Breast epithelium (tissue), 4 donors: ENCODE results near the gene BCAP31. TPM values are rescaled to one million over a fixed set of nuclear protein-coding genes. Genes with fewer than 3 reads are reported as not detected.

Experiments
- DNase-seq, 2 donors: peaks; one replicate each; pipeline ENCODE4 v3.0.0-alpha.2; 2019; ENCODE audit warnings: low spot score in 2 of 2
- H3K27ac ChIP-seq, 2 donors: fragments of 200-600 bp; sonication (generic) in 1 of 2; one replicate each; pipeline ENCODE4 v1.5.1; 2016 to 2019; ENCODE audit warnings: mild to moderate bottlenecking in 1 of 2
- H3K27me3 ChIP-seq, 2 donors: fragments of 200-600 bp; sonication (generic) in 1 of 2; one replicate each; pipeline versions ENCODE4 v1.5.1 to v1.6.0; 2017 to 2019; ENCODE audit warnings: control low read depth in 1 of 2, mild to moderate bottlenecking in 1 of 2
- H3K36me3 ChIP-seq: fragments of 200-600 bp; one replicate; pipeline ENCODE4 v1.5.1; 2019
- H3K4me1 ChIP-seq, 2 donors: fragments of 200-600 bp; sonication (generic); one replicate each; pipeline ENCODE4 v1.5.1; 2016 to 2019; ENCODE audit warnings: control low read depth in 1 of 2
- H3K4me3 ChIP-seq, 3 donors: fragments of 200-600 bp; sonication (generic); 1 replicate in 2 of 3; 2 replicates in 1 of 3; pipeline ENCODE4 v1.5.1; 2016 to 2019; ENCODE audit warnings: mild to moderate bottlenecking in 3 of 3, moderate library complexity in 2 of 3
- H3K9me3 ChIP-seq, 2 donors: fragments of 200-600 bp; sonication (generic) in 1 of 2; one replicate each; pipeline ENCODE4 v1.5.1; 2016 to 2019; ENCODE audit warnings: control low read depth in 1 of 2
- CTCF ChIP-seq, 3 donors: fragments of 450-650 bp; IDR thresholded peaks; one replicate each; pipeline ENCODE4 v1.5.1; 2016 to 2017; ENCODE audit warnings: antibody characterized with exemption in 3 of 3, mild to moderate bottlenecking in 3 of 3, moderate library complexity in 3 of 3
- POLR2A ChIP-seq: fragments of 450-650 bp; IDR thresholded peaks from one replicate; pipeline ENCODE4 v1.6.1; 2016; ENCODE audit warnings: antibody characterized with exemption, mild to moderate bottlenecking, moderate library complexity
- POLR2AphosphoS5 ChIP-seq, 3 donors: sonication (generic); formaldehyde crosslinking; IDR thresholded peaks; one replicate each; pipeline ENCODE4 v1.6.1; 2017; ENCODE audit warnings: antibody characterized with exemption in 3 of 3
- intact Hi-C: fragments of 100-400 bp; cut with DNase I; formaldehyde crosslinking; loops from one replicate; pipeline ENCODE4 v1.15.1; 2023; ENCODE audit warnings: low total_unique reads
- total RNA-seq, 3 donors: library from RNA; depleted of rRNA; stranded (reverse); fragments of >200 nt; gene quantifications; one replicate each; pipeline ENCODE4 v1.1.0, GENCODE V29; 2016

BCAP31 gene
- total RNA-seq, 3 donors from 2014 or later, result 120 to 245 (median 129) TPM

- Histone ChIP-seq H3K36me3 (no peaks in the 10 kb centered on the region), H3K27me3 (peaks cover 0 to 40% of the 10 kb centered on the region in 2 donors), H3K9me3 (peaks cover 0 to 22% of the 10 kb centered on the region in 2 donors), H3K4me3 (no peak overlapping the region), H3K27ac (no peak overlapping the region), H3K4me1 (no peaks in the 10 kb centered on the region)
- intact Hi-C loops, result no loop called here
- no peak for DNase-seq
- TF ChIP-seq POLR2AphosphoS5 (IDR thresholded peaks at IDR 0.05), result no peak
These were observed 64.9 kb downstream of the BCAP31 start for GRCh38 chrX:153659268-153659667.

DNA sequence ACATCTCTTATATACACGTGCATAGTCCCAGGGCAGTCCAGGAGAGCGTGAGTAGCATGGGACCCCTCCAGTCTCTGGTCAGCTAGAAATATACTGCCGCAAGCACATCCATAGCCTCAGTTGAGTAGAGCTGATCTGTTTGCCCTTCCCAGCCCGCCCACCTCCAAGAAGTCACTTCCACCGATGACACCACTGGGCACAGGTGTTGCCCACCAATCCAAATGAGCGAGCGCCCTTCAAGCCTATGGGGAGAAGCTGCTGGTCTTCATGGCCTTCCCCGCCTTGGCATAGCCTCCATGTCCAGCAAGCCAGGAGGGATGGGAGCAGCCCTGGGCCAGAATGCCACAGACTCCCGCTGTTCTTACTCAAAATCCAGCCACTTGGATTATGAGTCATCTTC lies 67.0 kb downstream of the BCAP31 start:
- H3K9me3 ChIP-seq, result peaks cover 0 to 33% of the 10 kb centered on the region in 2 donors
- intact Hi-C loops, result no loop called here
- no peak for DNase-seq
- H3K36me3 ChIP-seq, result no peaks in the 10 kb centered on the region
- no peak overlapping the region for H3K4me3 ChIP-seq
- H3K27ac ChIP-seq, result no peak overlapping the region
- H3K27me3 ChIP-seq, result peaks cover 0 to 24% of the 10 kb centered on the region in 2 donors
- H3K4me1 ChIP-seq, result no peaks in the 10 kb centered on the region
- TF ChIP-seq CTCF (IDR thresholded peaks at IDR 0.05) (no peak), POLR2AphosphoS5 (IDR thresholded peaks at IDR 0.05) (no peak), POLR2A (no peak)

DNA sequence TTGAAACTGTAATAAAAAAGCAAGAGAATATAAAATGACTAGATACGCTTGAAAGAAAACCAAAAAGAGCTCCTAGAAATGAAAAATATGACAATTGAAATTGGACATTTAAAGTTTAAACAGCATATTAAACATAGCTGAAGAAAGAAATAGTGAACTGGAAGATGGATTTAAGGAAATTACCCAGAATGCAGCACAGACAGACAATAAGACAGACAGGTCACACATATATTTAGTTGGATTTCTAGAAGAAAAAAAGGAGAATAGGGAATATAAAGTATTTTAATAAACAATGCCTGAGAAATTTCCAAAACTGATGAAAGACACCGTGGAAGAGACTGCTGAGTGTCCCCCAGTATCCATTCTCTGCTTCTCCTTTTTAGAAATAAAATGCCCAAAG lies 70.6 kb downstream of the BCAP31 start:
- Histone ChIP-seq H3K27ac (no peak overlapping the region), H3K27me3 (peaks cover 0 to 38% of the 10 kb centered on the region in 2 donors), H3K4me3 (no peak overlapping the region), H3K4me1 (no peaks in the 10 kb centered on the region), H3K36me3 (no peaks in the 10 kb centered on the region), H3K9me3 (peaks cover 0 to 23% of the 10 kb centered on the region in 2 donors)
- no peak for DNase-seq
- TF ChIP-seq POLR2A (no peak), CTCF (IDR thresholded peaks at IDR 0.05) (no peak), POLR2AphosphoS5 (IDR thresholded peaks at IDR 0.05) (no peak)
- intact Hi-C loops, result no loop called here

DNA sequence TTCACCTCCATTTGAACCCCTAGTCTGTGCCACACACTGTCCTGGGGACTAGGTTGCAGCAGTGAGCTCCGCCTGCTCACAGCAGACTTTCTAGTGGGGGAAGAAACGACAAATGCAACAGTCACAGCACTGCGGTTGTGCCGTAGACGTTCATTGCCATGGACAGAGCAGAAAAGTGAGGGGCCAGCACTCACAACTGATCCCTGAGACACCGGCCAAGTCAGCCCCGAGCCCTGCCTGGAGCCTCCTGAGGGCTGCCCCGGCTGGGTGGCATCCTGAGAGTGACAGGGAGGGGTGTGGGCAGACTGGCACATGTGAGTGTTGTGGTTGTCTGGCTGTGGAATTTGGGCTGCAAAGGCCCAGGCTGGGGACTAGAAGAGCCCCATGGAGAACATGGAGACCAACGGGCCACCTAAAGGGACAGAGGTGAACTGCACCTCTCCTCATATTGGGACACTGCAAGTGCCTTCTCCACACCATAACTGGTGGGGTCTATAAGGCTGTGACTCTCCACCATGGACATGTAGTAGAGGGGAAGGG lies 72.6 kb downstream of the BCAP31 start:
- no peaks in the 10 kb centered on the region for H3K36me3 ChIP-seq
- H3K4me1 ChIP-seq, result no peaks in the 10 kb centered on the region
- DNase-seq, result no peak
- intact Hi-C loops, result no loop called here
- H3K4me3 ChIP-seq, result no peak overlapping the region
- TF ChIP-seq POLR2AphosphoS5 (IDR thresholded peaks at IDR 0.05), result no peak
- TF ChIP-seq POLR2A, result no peak
- no peak for TF ChIP-seq CTCF (IDR thresholded peaks at IDR 0.05)
- no peak overlapping the region for H3K27ac ChIP-seq
- peaks cover 0 to 23% of the 10 kb centered on the region in 2 donors for H3K9me3 ChIP-seq
- H3K27me3 ChIP-seq, result peaks cover 0 to 51% of the 10 kb centered on the region in 2 donors

- Histone ChIP-seq H3K36me3 (no peaks in the 10 kb centered on the region), H3K9me3 (peaks cover 0 to 23% of the 10 kb centered on the region in 2 donors), H3K27ac (no peak overlapping the region), H3K4me1 (no peaks in the 10 kb centered on the region), H3K27me3 (peaks cover 0 to 57% of the 10 kb centered on the region in 2 donors), H3K4me3 (no peak overlapping the region)
- intact Hi-C loops, result no loop called here
- TF ChIP-seq POLR2AphosphoS5 (IDR thresholded peaks at IDR 0.05) (no peak), CTCF (IDR thresholded peaks at IDR 0.05) (no peak), POLR2A (no peak)
- no peak for DNase-seq
These were observed 73.2 kb downstream of the BCAP31 start for GRCh38 chrX:153650959-153651358.

Other genes with a start within 250 kb of the BCAP31 start
- 10 to 100 TPM in 2 of 3 donors, 1 to 10 TPM in 1; 9.7 to 21.3 (median 11.0) TPM for gene BGN, start 229.4 kb downstream of the BCAP31 start, total RNA-seq
- gene ATP2B3, start 206.7 kb downstream of the BCAP31 start, total RNA-seq, result not detected
- gene CCNQ, start 125.2 kb downstream of the BCAP31 start, total RNA-seq, result 10 to 100 TPM; 23.9 to 42.6 (median 39.7) TPM
- under 1 TPM in 2 of 3 donors, not detected in 1; 0.33 to 0.73 TPM for gene DUSP9, start 77.2 kb downstream of the BCAP31 start, total RNA-seq
- 1 to 10 TPM in 1 of 3 donors, under 1 TPM in 2; 0.48 to 1.3 (median 0.73) TPM for gene PNCK, start 50.6 kb downstream of the BCAP31 start, total RNA-seq
- 10 to 100 TPM in 2 of 3 donors, 1 to 10 TPM in 1; 7.6 to 40.8 (median 18.4) TPM for gene SLC6A8, start 36.5 kb downstream of the BCAP31 start, total RNA-seq
- gene ABCD1, start 469 bp upstream of the BCAP31 start, total RNA-seq, result 10 to 100 TPM; 10.2 to 27.8 (median 10.5) TPM
- 10 to 100 TPM; 12.3 to 17.9 (median 13.4) TPM for gene PLXNB3, start 39.9 kb upstream of the BCAP31 start, total RNA-seq
- gene SRPK3, start 56.7 kb upstream of the BCAP31 start, total RNA-seq, result 1 to 10 TPM in 2 of 3 donors, under 1 TPM in 1; 0.33 to 1.5 (median 1.3) TPM
- gene IDH3G, start 70.0 kb upstream of the BCAP31 start, total RNA-seq, result 10 to 100 TPM; 75.4 to 91.5 (median 76.5) TPM
- 100 to 1,000 TPM; 112 to 252 (median 182) TPM for gene SSR4, start 70.3 kb upstream of the BCAP31 start, total RNA-seq
- gene PDZD4, start 106.2 kb upstream of the BCAP31 start, total RNA-seq, result 1 to 10 TPM in 2 of 3 donors, under 1 TPM in 1; 0.80 to 5.6 (median 2.9) TPM
- 1 to 10 TPM in 1 of 3 donors, under 1 TPM in 2; 0.29 to 1.8 (median 0.66) TPM for gene L1CAM, start 161.8 kb upstream of the BCAP31 start, total RNA-seq
- 1 to 10 TPM in 2 of 3 donors, under 1 TPM in 1; 0.44 to 5.9 (median 5.3) TPM for gene AVPR2, start 180.3 kb upstream of the BCAP31 start, total RNA-seq
- gene ARHGAP4, start 201.9 kb upstream of the BCAP31 start, total RNA-seq, result 10 to 100 TPM; 18.4 to 21.5 (median 19.8) TPM
- gene NAA10, start 210.7 kb upstream of the BCAP31 start, total RNA-seq, result 10 to 100 TPM; 57.7 to 81.0 (median 79.2) TPM
- gene RENBP, start 220.3 kb upstream of the BCAP31 start, total RNA-seq, result 10 to 100 TPM in 1 of 3 donors, 1 to 10 TPM in 2; 6.6 to 50.7 (median 6.9) TPM
- 10 to 100 TPM; 20.2 to 23.0 (median 22.6) TPM for gene HCFC1, start 247.4 kb upstream of the BCAP31 start, total RNA-seq
- gene TMEM187, start 248.4 kb upstream of the BCAP31 start, total RNA-seq, result 10 to 100 TPM in 1 of 3 donors, 1 to 10 TPM in 2; 7.6 to 10.9 (median 8.2) TPM